CD4-positive, alpha-beta T cell (primary cell): Measurements from ENCODE around the gene GALNTL6. TPM values are rescaled to one million over a fixed set of nuclear protein-coding genes. Genes with fewer than 3 reads are reported as not detected.

Experiments used
- ATAC-seq: fragments of 200-7000 bp; cut with Tn5 transposase; one replicate; pipeline ENCODE4 v1.10.0; 2022; ENCODE audit warnings: mild to moderate bottlenecking; ENCODE audit not compliant: poor library complexity
- CTCF ChIA-PET: fragments of 350-600 bp; sonication (Branson Sonifier 250); formaldehyde crosslinking; loops from one replicate; lab custom pipeline; 2021; ENCODE audit warnings: antibody characterized with exemption, inconsistent platforms; lab: Charles Lee
- POLR2A ChIA-PET: fragments of 350-600 bp; sonication (Branson Sonifier 250); formaldehyde crosslinking; loops from one replicate; lab custom pipeline; 2021; ENCODE audit warnings: antibody characterized with exemption, inconsistent platforms; lab: Charles Lee
- DNase-seq, 14 experiments: peaks; one replicate each; pipeline ENCODE4 v3.0.0-alpha.2; 2013 to 2020; ENCODE audit warnings: mixed read lengths in 2 of 14
- H3K27ac ChIP-seq, 2 donors: one replicate each; pipeline versions ENCODE4 v1.5.1 to v1.7.0; 2013; ENCODE audit warnings: low read length in 2 of 2, low read depth in 1 of 2, mild to moderate bottlenecking in 1 of 2
- H3K27me3 ChIP-seq, 2 experiments: 1 replicate in 1 of 2; 2 replicates in 1 of 2; pipeline versions ENCODE4 v1.6.1 to v1.7.0; 2013; ENCODE audit warnings: low read length in 2 of 2, control low read depth in 1 of 2, mild to moderate bottlenecking in 1 of 2, moderate library complexity in 1 of 2; ENCODE audit not compliant: insufficient read depth in 2 of 2, control insufficient read depth in 1 of 2
- H3K36me3 ChIP-seq: one replicate; pipeline ENCODE4 v1.6.1; 2013; ENCODE audit warnings: low read length, control low read depth; ENCODE audit not compliant: insufficient read depth
- H3K4me1 ChIP-seq: one replicate; pipeline ENCODE4 v1.6.1; 2013; ENCODE audit warnings: low read length, control low read depth; ENCODE audit not compliant: insufficient read depth
- H3K4me3 ChIP-seq: one replicate; pipeline ENCODE4 v1.5.1; 2013; ENCODE audit warnings: mild to moderate bottlenecking, low read length, moderate library complexity
- H3K9me3 ChIP-seq, 2 experiments: 1 replicate in 1 of 2; 2 replicates in 1 of 2; pipeline versions ENCODE4 v1.6.1 to v1.7.0; 2013; ENCODE audit warnings: low read length in 2 of 2, mild to moderate bottlenecking in 2 of 2, control low read depth in 1 of 2, moderate library complexity in 1 of 2; ENCODE audit not compliant: control insufficient read depth in 1 of 2, insufficient read depth in 1 of 2
- H3K27ac Mint-ChIP-seq: one replicate; pipeline ENCODE4 v1.8.0; 2020; ENCODE audit warnings: mixed read lengths
- H3K27me3 Mint-ChIP-seq: one replicate; pipeline ENCODE4 v1.8.0; 2021; ENCODE audit warnings: mixed read lengths
- H3K36me3 Mint-ChIP-seq: one replicate; pipeline ENCODE4 v1.8.0; 2021; ENCODE audit warnings: low read depth, mixed read lengths
- H3K4me1 Mint-ChIP-seq: one replicate; pipeline ENCODE4 v1.8.0; 2021; ENCODE audit warnings: low read depth, mixed read lengths
- H3K4me3 Mint-ChIP-seq: one replicate; pipeline ENCODE4 v1.8.0; 2020; ENCODE audit warnings: mild to moderate bottlenecking, mixed read lengths
- H3K9me3 Mint-ChIP-seq: one replicate; pipeline ENCODE4 v1.8.0; 2020; ENCODE audit warnings: mixed read lengths
- CTCF ChIP-seq: fragments of 200-600 bp; IDR thresholded peaks from one replicate; pipeline ENCODE4 v1.8.0; 2022; ENCODE audit warnings: antibody characterized with exemption, mild to moderate bottlenecking
- intact Hi-C, 2 experiments: fragments of 100-400 bp; cut with DNase I in 1 of 2; cut with micrococcal nuclease in 1 of 2; formaldehyde crosslinking; loops; one replicate each; pipeline versions ENCODE4 v1.15.1 to v1.9.0; 2023 to 2025; cut with DNase I, micrococcal nuclease
- total RNA-seq, 174 experiments: library from RNA in 2 of 174; stranded (reverse) in 2 of 174; gene quantifications; one replicate each; pipeline ENCODE4 v1.2.3 and lab custom pipeline; 2021 to 2026

The GALNTL6 gene
- total RNA-seq, 2 experiments from 2014 or later, result not detected

DNA sequence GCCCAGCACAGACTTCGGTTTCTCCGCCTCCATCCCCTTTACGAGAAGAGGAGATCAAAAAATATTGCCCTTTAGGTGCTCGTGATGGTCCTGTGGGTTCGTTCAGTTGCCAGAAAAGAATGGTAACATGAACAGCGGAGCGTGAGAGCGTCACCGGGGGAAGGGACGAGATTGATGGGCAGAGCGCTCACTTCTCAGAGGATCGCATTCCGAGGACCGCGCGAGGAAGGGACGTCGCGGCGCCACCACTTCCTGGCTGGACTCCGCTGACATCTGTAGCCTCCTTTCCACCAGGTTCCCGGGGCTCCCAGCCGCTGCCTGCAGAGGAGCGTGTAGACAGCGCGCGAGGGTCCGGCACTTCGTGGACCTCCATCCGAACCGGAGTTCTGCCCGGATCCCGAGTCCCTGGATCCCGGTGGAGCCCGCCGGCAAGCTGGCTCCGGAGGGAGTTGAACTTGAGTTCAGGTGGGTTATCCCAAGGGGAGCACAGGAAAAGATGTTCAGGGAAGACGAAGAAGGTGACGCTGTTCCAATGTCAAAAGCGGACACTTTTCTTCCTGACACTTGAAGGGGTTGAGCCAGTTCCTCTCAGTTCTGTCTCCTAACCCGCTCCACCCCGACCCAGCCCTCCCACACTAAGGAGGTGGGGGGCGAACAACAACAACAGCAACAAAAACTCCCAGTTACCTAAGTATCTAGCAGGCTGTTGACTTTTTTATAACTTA is 484 bp downstream of the GALNTL6 start:
- ChIA-PET CTCF (no interaction called here), POLR2A (no interaction called here)
- no peaks in the 10 kb centered on the region for H3K4me1 Mint-ChIP-seq
- ATAC-seq, result no peak
- H3K4me3 Mint-ChIP-seq, result no peak overlapping the region
- DNase-seq, result no peak
- H3K27me3 Mint-ChIP-seq, result peaks cover 31% of the 10 kb centered on the region
- Histone ChIP-seq H3K4me1 (no peaks in the 10 kb centered on the region), H3K36me3 (no peaks in the 10 kb centered on the region), H3K4me3 (no peak overlapping the region), H3K27me3 (peaks cover 0 to 22% of the 10 kb centered on the region in 2 experiments), H3K9me3 (peaks cover 0 to 22% of the 10 kb centered on the region in 2 experiments), H3K27ac (no peak overlapping the region)
- peaks cover 4% of the 10 kb centered on the region for H3K9me3 Mint-ChIP-seq
- TF ChIP-seq CTCF, result no peak
- intact Hi-C loops, result no loop called here
- no peak overlapping the region for H3K27ac Mint-ChIP-seq
- no peaks in the 10 kb centered on the region for H3K36me3 Mint-ChIP-seq

DNA sequence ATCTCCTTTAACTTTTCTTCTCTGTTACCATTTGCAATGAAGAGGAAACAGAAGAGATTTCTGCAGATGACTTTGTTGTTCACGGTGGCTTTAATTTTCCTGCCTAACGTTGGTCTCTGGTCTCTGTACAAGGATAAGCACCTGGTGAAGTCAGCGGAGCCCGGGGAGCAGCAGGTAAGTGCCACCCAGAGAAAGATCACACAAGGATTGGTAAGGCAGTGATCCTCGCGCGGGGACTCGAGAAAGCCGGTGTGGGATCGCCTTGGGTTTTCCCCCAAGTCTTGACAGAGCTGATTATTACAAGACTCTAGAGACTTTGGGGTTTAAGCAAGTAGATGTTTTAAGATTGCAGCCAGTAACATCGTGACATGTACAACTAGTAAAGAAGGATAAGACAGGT is 1.3 kb downstream of the GALNTL6 start:
- no peak overlapping the region for H3K4me3 ChIP-seq
- no peak overlapping the region for H3K27ac ChIP-seq
- Mint-ChIP-seq H3K9me3 (peaks cover 4% of the 10 kb centered on the region), H3K4me1 (no peaks in the 10 kb centered on the region), H3K4me3 (no peak overlapping the region), H3K27ac (no peak overlapping the region), H3K27me3 (peaks cover 31% of the 10 kb centered on the region), H3K36me3 (no peaks in the 10 kb centered on the region)
- H3K36me3 ChIP-seq, result no peaks in the 10 kb centered on the region
- ATAC-seq, result no peak
- peaks cover 0 to 22% of the 10 kb centered on the region in 2 experiments for H3K27me3 ChIP-seq
- no peaks in the 10 kb centered on the region for H3K4me1 ChIP-seq
- peaks cover 0 to 22% of the 10 kb centered on the region in 2 experiments for H3K9me3 ChIP-seq
- POLR2A ChIA-PET, result no interaction called here
- intact Hi-C loops, result no loop called here
- CTCF ChIA-PET, result no interaction called here
- no peak for DNase-seq
- TF ChIP-seq CTCF, result no peak

GRCh38 chr4:171817026-171817425 is 3.8 kb downstream of the GALNTL6 start:
- Histone ChIP-seq H3K9me3 (peaks cover 0 to 22% of the 10 kb centered on the region in 2 experiments), H3K4me1 (no peaks in the 10 kb centered on the region), H3K27me3 (peaks cover 0 to 21% of the 10 kb centered on the region in 2 experiments), H3K27ac (no peak overlapping the region), H3K4me3 (no peak overlapping the region), H3K36me3 (no peaks in the 10 kb centered on the region)
- ChIA-PET CTCF (no interaction called here), POLR2A (no interaction called here)
- ATAC-seq (no peak), DNase-seq (no peak)
- H3K4me1 Mint-ChIP-seq, result no peaks in the 10 kb centered on the region
- H3K9me3 Mint-ChIP-seq, result peaks cover 4% of the 10 kb centered on the region
- H3K36me3 Mint-ChIP-seq, result no peaks in the 10 kb centered on the region
- no peak overlapping the region for H3K4me3 Mint-ChIP-seq
- intact Hi-C loops, result no loop called here
- no peak for TF ChIP-seq CTCF
- H3K27ac Mint-ChIP-seq, result no peak overlapping the region
- H3K27me3 Mint-ChIP-seq, result peaks cover 24% of the 10 kb centered on the region
